ENCODE measurements around the gene ITGA5. TPM values are rescaled to one million over a fixed set of nuclear protein-coding genes. Genes with fewer than 3 reads are reported as not detected.

The ITGA5 gene
- total RNA-seq, 1 experiment from 2014 or later: 31.2 TPM

DNA sequence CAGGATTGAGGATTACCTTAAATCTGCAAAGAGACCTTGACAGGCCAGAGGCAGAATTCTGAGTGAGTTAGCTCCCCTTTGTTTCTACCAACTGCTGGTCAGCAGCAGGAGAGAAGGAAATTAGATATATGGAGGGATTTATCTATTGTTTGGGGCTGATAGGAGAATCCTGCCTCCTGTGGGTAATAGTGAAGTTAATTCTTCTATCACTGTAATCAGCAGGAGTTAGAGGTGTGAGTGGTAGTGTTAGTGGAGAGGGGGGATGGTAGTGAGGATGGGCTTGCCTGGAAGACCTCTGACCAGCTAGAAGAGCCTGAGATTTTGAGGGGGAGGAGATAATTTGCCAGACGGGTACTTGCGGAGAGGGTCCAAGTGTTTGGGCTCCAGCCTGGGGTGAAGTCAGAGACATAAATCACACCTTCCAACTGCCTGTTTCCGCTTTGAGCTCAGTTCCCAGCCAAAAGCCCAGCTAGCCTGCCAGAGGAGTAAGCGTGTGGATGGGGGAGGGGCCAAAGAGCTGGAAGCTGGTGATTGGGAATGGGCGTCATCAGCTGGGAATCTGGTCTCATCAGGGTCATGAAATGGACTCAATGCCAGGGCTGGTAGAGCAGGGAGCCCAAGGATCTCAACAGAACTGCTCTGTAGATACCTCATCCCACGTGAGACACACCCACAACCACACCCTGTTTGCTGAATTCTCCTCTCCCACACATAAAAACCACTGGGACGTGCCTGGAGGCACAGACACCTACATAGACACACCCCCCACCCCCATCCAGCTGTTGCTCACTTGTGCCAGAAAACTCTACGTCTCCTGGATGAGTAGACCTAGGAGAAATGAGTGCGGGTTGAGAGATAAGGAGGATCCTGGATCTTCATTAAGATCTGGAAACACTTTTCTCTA, 13.1 kb upstream of the ITGA5 start:
- no peak for DNase-seq (ENCODE audit: extremely low read depth, low read depth)

DNA sequence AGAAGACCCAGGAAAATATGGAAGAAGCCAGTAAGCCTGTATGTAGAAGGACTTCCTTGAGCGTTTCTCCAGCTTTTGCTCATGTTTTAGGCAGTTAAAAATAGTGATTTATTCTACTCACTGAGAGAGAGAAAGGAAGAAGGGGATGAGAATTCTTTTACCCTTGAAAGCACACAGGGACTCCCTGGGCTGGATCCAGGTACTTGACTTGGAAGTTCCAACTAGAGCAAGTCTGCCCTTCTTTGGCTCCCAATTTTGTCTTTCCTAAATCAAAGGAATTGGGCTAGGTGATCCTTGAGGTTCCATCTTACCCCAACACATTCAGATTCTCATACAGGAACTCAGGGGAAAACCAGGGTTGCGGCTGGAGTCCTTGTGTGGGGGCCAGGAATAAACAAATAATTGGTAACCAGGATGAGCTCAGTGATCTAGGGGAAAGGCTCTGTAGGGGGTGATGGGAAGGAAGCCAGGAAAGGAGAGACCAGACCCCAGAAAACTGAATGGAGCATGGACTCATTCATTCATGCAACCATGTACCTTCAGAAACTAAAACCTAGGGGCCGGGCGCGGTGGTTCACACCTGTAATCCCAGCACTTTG, 11.5 kb upstream of the ITGA5 start:
- DNase-seq (ENCODE audit: extremely low read depth, low read depth): no peak

DNA sequence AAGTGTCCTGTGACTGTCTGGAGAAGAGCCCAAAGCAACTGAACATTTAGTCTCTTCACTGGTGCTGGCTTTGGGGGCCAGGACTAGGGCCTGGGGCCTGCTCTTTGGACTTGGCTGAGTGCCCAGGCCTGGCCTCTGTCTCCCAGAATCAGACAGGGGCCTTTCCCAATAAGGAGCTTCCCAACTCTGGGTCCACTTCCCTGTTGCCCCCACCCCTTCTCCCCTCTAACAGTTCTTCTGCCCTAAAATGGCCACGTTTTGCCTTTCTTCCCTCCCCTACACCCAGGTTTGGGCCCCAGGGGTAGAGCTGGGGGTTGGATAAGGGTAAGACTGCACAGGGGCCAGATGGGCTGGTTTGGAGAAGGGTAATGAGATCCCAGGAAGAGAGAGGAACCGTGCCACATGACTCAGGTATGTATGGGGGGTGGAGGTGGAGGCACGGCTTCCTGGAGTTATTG, 10.0 kb upstream of the ITGA5 start:
- no peak for DNase-seq (ENCODE audit: extremely low read depth, low read depth)

DNA sequence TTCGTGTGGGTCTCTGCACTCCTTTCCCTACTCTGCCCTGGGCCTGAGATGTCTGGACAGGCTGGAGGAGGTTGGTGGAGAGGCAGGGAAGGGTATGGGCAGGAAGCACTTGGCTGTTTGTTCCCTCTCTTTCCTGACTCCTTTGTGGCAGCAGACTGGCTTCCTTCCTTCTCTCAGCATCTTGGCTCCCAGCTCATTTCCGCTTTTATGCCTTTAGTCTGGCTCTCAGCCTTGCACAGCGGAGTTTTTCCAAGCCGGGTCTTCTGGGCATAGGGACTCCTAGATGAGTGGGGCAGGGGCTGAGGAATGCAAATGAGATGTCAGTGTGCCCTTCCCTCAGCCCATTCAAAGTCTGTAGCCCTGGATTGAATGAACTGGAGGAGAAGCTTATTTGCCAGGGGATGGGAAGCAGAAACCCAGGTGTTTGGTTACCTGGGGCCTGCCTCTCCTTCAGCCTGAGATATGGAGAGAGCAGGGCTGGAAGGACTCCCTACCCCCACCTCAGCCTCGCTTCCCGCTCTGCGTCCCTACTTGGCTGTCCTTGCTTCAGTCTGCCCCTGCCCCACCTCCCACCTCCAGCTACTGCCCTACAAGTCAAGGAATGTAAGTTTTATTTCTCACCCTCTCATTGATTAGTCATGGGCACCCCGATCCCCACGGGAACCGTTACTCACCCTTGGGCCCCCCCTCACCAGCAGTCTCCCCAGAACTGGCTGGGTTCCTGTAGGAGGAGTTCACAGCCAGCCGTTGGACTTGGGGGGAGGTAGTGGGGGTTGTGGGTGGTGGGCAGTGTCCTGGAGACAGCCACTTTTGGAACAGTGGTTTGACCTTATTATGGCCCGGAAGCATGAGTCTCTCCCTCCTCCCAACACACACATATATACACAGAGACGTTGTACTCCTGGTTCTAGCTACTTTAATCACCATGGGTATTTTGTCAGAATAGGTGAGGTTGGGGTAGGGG, 9.3 kb upstream of the ITGA5 start:
- DNase-seq (ENCODE audit: extremely low read depth, low read depth): no peak

DNA sequence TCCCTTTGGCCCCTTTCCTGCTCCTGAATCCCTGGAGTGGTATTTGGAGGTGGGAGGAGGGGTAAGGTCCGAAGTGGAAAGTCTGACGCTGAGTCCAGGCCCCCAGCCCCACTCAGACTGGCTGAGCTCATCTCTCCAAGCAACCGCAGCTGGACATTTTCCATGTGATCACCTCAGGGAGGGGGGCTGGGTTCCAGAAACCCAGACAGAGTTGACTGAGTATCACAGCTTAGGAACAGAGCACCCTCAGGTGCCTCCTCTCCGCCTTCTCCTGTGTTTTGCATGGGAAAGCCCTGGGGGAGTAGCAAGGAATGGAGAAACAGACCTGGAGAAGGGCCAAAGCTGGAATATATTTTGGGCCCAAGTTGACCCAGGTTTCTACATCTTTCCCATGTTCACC, 8.0 kb upstream of the ITGA5 start:
- DNase-seq (ENCODE audit: extremely low read depth, low read depth): no peak

DNA sequence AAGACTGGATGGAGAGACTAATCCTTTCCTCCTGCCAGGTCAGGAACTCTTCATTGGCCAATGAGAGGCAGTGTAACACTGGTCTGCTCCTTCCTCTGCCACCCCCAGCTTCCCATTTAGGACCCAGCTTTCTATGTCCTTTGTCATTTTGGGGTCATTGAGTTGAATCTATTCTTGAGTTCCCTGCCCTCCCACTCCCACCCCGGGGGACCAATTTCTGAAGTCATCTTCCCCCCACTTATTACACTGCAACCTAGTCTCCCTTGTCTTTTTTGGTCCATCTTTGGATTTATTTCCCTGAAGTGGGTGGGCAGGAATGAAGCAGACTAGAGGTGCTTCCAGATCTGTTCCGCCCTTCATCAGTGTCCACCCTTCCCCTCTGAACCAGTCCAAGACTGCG, 7.6 kb upstream of the ITGA5 start:
- DNase-seq (ENCODE audit: extremely low read depth, low read depth): no peak

DNA sequence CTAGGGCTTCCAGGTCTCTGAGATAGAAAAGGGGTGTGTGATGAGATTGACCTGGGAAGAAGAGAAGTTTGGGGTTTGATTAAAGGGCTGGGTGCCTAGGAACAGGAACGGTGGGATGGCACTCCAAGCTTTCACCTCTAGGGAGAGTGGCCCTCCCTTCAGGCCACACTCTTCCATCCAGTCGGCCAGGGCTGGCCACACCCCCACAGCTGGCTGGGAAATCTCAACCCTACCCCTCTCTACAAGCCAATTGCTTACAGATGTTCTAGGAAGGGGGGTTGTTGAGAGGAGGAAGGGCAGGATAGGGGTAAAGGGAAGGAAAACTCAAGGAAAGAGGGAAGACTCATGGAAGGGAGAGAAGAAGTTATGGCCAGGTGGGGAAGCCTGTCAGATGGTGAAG, 6.6 kb upstream of the ITGA5 start:
- DNase-seq (ENCODE audit: extremely low read depth, low read depth): no peak

DNA sequence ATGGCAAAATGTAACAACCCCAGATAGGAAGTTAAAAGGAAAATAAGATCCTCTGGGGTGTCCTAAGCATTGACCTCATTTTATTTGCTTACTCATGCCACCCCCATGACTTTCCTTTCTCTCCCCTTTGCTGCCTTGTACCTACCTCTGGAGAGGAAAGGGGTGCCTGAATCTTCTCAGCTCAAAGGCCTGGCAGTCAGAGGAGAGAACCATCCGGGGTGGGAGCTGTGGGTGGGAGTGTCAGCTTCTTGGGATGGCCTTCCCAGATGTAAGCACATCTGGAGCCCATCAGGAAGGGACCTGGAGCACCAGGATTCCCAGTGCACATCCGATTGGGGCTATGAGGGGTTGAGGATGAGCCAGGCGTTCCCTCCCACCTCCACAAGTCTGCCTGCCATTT, 5.2 kb upstream of the ITGA5 start:
- DNase-seq (ENCODE audit: extremely low read depth, low read depth): no peak

DNA sequence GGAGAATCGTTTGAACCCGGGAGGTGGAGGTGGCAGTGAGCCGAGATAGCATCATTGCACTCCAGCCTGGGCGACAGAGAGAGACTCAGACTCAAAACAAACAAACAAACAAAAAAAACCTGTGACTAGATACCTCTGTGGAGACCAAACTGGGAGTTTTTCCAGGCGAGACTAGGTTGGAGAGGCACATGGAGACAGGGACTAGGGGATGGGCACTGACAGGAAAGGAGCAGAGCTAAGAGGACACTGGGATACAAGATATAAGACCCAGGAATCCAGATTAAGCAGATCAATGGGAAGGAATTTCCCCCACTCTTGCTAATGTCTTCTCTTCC, 4.7 kb upstream of the ITGA5 start:
- no peak for DNase-seq (ENCODE audit: extremely low read depth, low read depth)

DNA sequence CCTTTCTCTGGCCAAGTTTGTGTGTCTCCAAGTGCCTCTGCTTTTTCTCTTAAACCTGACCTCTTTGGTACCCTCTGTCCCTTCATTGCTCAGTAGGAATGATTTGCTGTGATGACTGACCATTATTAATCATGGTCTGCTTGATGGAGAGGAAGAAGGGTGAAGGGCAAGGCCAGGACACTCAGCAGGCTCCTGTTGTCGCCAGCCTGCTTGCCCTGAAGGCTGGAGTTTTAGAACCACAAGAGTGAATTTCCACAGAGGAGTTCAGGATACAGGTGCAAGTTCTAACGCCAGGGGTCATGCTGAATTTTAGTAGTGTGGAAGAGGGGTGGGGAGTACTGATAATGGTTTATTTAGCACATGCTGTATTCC, 2.8 kb upstream of the ITGA5 start:
- DNase-seq (ENCODE audit: extremely low read depth, low read depth): no peak

DNA sequence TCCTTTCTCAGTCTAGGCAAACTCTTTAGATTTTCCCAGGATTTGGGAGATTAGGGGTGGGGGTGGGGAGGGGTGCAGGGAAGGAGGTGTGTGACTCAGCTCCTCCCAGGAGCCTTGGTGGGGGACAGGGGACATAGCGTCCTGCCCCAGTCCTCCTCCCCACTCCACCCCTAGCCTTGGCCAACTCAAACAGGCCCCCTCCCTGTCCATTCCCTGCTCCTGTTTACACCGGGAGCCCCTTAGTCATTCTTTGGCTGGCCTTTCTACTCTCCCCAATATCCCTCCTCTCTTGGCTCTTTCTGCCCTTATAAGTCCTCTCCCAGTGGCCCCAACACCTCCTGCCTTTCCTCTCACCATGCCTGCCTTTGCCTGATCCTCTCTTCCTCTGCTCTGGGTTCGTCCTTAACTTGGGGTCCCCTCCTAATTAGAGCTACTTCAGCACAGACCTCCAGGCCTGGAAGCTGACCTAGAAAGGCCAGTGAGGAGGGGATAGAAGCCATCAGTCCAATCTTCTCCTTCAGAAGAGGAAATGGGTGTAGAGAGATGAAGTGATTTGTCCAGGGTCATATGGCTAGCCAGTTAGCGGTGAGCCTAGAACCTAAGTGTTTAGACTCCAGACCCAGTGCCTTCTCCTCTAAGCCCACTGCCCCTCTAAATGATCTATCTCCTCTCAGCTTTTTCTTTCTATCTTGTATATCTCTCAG, 2.3 kb upstream of the ITGA5 start:
- DNase-seq (ENCODE audit: extremely low read depth, low read depth): no peak

DNA sequence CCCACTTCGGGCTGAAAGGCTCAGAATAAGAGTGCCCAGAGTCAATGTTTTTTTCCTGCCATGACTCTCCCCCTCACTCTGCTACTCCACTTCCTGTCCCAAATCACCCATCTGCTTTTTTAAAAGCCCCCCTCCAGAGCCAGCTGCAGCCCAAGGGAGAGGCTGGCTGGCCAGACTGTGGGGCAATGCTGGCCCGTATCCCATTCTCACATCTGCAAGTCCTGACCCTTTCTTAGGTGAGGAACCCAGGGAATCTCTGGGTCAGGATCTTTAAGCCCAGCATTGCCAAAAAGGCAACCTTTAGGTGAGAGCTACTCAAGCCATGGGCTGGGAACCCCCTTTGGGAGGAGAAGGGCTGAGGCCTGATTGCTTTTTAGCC, 1.7 kb upstream of the ITGA5 start:
- DNase-seq (ENCODE audit: extremely low read depth, low read depth): no peak

DNA sequence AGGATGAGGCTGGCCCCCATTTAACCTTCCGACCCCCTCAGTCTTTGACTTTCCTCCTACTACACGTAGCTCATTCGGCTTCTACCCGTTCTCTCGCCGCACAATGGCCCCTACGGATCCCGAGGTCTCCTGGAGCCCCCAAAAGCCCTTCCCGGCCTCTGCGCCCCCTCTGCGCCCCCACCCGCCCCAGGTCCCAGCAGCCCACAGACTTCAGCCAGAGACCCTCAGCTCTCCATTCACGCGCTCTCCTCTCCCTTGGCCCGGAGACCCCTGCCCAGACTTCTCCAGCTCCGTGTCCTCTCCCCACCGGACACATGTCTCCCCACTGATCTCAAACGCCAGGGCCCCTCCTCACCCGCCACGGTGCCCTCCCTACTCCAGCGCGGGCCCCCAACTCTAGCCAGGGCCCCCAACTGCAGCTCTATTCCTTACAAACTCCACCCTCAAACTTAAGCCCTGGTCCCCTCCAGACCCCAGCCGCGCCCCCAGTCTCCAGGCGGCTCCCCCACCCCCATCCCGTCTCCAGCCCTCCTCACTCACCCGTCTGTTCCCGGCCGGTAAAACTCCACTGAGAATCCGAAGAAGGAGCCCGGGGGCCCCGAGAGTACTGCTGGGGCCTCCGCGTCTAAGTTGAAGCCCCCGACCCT, 502 bp downstream of the ITGA5 start:
- DNase-seq (ENCODE audit: extremely low read depth, low read depth): no peak

DNA sequence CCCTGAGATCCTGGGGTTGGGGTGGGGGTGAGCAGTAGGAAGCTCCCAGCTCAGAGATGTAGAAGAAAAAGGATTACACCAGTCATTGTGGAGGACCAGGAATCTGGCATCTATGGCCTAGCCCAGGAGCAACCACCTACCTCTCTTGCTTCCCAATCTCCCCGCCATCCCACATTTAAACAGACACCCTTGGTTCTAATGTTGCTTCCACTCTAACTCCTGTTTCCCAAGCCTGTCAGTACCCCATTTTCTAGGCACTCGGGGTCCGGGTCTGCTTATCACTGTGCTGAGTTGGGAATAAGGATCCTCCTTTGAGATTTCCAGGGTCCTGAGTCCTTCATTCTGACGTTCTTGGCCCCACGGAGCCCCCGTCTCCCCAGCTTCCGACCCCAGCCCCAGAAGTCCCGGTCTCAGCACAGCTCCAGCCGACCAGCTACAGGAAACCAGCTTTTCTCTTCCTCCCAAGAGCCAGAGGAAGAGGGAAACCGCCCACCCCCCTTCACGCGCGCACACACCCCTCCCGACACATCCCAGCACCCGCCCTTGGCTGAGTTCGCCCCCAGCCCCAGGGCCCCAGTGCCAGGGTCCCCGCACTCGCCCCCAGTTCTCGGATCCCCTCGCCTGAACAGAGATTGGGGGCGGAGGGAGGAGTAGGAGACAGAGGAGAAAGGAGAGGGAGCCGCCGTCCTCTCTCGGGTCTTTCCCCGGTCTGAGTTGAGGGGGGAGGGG, 1.2 kb downstream of the ITGA5 start:
- DNase-seq (ENCODE audit: extremely low read depth, low read depth): no peak

DNA sequence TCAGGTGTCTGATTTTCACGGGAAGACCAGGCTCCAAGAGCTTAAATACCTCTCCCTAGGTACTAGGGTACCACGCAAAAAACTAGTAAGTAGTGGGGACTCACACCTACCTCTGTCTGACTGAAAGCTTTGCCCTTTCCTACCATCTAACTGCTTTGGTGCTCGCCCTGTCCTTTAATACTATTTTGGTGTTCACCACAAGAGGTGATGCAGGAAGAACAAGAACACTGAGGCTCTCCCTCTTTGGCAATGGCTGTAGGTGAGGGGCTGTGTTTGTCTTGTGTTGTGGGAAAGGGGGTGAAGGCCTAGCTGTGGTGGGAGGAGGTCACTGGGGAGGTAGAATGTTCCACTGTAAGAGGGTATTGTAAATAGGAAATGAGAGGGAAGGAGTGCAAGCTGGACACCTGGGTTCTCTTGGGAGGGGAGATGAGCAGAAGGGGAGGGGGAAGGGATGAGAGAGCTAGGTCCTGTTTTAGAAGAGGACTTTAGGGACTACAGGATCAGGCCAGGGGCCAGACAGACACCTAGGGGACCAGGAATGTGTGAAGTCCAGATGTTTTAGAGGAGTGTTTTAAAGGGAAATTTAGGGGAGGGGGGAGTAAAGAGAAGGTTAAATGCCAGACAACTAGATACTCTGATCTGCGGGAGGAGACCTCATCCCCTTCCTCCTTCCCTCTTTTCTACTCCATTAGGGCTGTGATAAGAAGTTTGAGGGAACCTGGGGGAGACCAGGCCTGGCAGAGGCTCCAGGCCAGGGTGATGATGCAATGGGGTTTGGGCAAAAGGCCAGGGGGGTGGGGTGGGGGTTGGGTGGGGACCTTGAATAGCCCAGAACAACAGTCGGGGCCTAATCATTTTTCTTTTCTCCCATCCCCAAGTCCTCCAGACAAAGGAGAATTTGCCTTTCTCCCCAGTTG, 2.1 kb downstream of the ITGA5 start:
- DNase-seq (ENCODE audit: extremely low read depth, low read depth): no peak

DNA sequence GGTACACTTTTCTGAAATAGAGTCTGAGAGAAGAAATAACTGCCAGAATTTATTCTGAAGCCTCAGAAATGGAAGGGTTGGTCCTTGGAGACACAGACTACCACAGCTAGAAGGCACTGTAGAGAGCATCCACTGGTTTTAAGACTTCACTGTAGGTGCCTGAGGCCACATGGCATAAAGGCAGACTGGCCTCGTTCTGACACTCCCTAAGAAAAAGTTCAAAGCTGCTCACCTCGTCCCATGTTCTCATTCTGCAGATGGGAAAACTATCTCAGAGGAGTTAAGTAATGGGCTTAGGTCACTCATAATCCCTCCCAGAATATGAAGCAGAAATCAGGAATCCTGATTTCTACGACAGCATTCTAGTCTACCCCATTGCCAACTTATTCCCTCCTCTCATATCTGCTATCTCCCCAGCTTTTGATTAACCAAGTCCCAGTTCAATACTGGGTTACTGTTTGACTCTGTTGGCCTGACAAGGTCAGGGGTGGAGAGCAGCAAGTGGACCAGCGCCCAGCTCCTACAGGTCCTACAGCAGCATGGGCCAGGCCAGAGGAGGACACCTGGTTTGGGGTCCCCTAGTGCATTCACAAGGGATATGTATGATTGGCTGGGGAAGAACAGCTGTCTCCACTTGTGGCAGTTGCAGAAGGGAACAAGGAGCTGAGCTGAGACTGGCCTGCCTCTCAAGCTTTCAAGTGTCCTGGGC, 3.7 kb downstream of the ITGA5 start:
- DNase-seq (ENCODE audit: extremely low read depth, low read depth): no peak

DNA sequence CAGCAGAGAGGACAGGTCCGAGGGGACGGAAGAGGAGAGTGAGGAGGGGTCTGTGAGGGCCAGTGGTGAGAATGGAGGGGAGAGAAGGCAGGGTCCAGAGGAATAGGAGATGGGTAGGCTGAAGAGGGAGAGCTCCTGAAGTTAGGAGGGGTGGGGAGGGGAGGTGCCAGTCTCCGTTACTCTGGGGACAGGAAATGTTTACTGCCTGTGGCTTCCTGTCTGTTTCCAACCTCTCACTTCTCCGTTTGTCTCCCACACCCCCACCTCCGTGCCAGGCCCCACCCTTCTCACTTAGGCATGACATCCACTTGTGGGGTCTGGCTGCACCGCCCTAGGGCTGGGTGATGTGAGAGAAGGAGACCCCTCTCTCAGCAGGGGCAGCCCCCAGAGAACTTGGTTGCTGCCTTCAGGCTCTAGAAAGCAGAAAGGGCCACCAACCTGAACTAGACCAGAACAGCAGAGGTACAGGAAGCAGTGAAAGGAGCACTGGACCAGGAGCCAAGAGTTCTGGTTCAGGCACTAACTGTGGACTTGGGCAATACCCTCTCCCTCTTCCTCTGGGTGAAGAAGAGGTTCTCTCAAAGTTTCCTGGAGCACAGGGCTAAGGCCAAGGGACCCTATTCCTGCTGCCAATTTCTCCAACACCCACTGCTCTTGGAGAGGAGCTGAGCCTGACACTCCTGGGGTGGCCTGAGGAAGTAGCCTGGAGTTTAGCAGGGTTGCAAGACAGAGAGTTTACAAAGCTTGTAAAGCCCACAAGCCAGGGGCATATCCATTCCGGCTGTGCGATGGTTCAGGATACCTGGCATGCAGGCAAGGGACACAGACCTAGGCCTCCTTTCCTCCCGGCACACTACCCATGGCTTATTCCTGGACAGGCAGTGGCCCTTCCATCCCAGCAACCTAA, 5.5 kb downstream of the ITGA5 start:
- DNase-seq (ENCODE audit: extremely low read depth, low read depth): no peak

Measured in NCI-H460 (cell line).